Esophagus squamous epithelium (tissue), 5 donors: ENCODE results near the gene ADGRG7. TPM values are rescaled to one million over a fixed set of nuclear protein-coding genes. Genes with fewer than 3 reads are reported as not detected.

Experiments used
- DNase-seq: peaks from one replicate; lab custom pipeline; 2025; lab: John Stamatoyannopoulos, UW
- H3K27ac ChIP-seq, 4 donors: fragments of 200-600 bp; sonication (generic); one replicate each; pipeline ENCODE4 v1.5.1; 2016 to 2019; ENCODE audit warnings: mild to moderate bottlenecking in 1 of 4
- H3K27me3 ChIP-seq, 4 donors: fragments of 200-600 bp; sonication (generic); 1 replicate in 3 of 4; 2 replicates in 1 of 4; pipeline versions ENCODE4 v1.5.1 to v1.6.0; 2017 to 2021; ENCODE audit warnings: antibody characterized with exemption in 1 of 4
- H3K36me3 ChIP-seq, 3 donors: fragments of 200-600 bp; sonication (generic); one replicate each; pipeline ENCODE4 v1.5.1; 2016 to 2019
- H3K4me1 ChIP-seq, 3 donors: fragments of 200-600 bp; sonication (generic); one replicate each; pipeline ENCODE4 v1.5.1; 2017 to 2019
- H3K4me3 ChIP-seq, 4 donors: fragments of 200-600 bp; sonication (generic); 1 replicate in 3 of 4; 2 replicates in 1 of 4; pipeline ENCODE4 v1.5.1; 2016 to 2019; ENCODE audit warnings: mild to moderate bottlenecking in 2 of 4, moderate library complexity in 1 of 4
- H3K9me3 ChIP-seq, 3 donors: fragments of 200-600 bp; sonication (generic); one replicate each; pipeline ENCODE4 v1.5.1; 2016 to 2019
- POLR2A ChIP-seq, 4 donors: fragments of 450-650 bp; IDR thresholded peaks; one replicate each; pipeline ENCODE4 v1.6.1; 2017; ENCODE audit warnings: antibody characterized with exemption in 4 of 4, mild to moderate bottlenecking in 4 of 4, moderate library complexity in 3 of 4
- WGBS, 2 donors: methylation state at CpG; one replicate each; pipeline ENCODE4 v1.1.5; 2018; 5-methylcytosine and 5-hydroxymethylcytosine counted together
- intact Hi-C: fragments of 100-400 bp; cut with DNase I; formaldehyde crosslinking; loops from one replicate; pipeline ENCODE4 v1.15.0; 2022
- total RNA-seq, 4 donors: library from RNA; depleted of rRNA; stranded (reverse); fragments of >200 nt; gene quantifications; one replicate each; pipeline ENCODE4 v1.1.0, GENCODE V29; 2016
- TF ChIP-seq, protein P1 (sequence below), 6 experiments: fragments of 450-650 bp in 4 of 6; fragments of 200-600 bp in 2 of 6; sonication (generic) in 2 of 6; IDR thresholded peaks; one replicate each; pipeline ENCODE4 v1.5.1; 2016 to 2019; ENCODE audit warnings: antibody characterized with exemption in 6 of 6, mild to moderate bottlenecking in 4 of 6, moderate library complexity in 4 of 6
- donor health status: DM: yes; HTN: yes; CAD: no.

Gene ADGRG7
- total RNA-seq, 4 donors from 2014 or later, result not detected

DNA sequence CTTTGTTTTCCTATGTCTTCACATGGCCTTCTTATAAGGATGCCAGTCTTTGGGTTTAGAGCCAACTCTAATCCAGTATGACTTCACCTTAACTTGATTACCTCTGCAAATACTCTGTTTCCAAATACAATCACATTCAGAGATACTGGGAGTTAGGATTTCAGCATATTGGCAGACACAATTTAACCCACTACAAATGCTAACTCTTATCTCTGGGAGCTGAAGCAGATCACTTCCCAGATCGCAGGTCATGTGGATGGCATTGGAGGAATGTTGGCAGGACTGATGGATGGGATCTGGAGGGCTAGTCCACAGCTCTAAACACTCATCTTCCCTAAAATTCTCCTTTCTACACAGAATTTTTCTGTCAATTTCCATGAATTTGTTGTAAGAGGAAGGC is 46.2 kb upstream of the ADGRG7 start:
- intact Hi-C loops, result no loop called here
- no peak for DNase-seq
- no peak overlapping the region for H3K27ac ChIP-seq
- peaks cover 4 to 27% (median 10%) of the 10 kb centered on the region in 3 donors for H3K4me1 ChIP-seq
- 80% methylated on average over 1 of the region's 1 CpG; no CpG with 5 or more reads in 1 of the 2 donors for WGBS, 2 donors
- H3K27me3 ChIP-seq, result no peaks in the 10 kb centered on the region
- TF ChIP-seq, protein P1, sequence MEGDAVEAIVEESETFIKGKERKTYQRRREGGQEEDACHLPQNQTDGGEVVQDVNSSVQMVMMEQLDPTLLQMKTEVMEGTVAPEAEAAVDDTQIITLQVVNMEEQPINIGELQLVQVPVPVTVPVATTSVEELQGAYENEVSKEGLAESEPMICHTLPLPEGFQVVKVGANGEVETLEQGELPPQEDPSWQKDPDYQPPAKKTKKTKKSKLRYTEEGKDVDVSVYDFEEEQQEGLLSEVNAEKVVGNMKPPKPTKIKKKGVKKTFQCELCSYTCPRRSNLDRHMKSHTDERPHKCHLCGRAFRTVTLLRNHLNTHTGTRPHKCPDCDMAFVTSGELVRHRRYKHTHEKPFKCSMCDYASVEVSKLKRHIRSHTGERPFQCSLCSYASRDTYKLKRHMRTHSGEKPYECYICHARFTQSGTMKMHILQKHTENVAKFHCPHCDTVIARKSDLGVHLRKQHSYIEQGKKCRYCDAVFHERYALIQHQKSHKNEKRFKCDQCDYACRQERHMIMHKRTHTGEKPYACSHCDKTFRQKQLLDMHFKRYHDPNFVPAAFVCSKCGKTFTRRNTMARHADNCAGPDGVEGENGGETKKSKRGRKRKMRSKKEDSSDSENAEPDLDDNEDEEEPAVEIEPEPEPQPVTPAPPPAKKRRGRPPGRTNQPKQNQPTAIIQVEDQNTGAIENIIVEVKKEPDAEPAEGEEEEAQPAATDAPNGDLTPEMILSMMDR (IDR thresholded peaks at IDR 0.05), result no peak
- TF ChIP-seq POLR2A (IDR thresholded peaks at IDR 0.05), result no peak
- no peak overlapping the region for H3K4me3 ChIP-seq
- no peaks in the 10 kb centered on the region for H3K36me3 ChIP-seq
- H3K9me3 ChIP-seq, result no peaks in the 10 kb centered on the region

DNA sequence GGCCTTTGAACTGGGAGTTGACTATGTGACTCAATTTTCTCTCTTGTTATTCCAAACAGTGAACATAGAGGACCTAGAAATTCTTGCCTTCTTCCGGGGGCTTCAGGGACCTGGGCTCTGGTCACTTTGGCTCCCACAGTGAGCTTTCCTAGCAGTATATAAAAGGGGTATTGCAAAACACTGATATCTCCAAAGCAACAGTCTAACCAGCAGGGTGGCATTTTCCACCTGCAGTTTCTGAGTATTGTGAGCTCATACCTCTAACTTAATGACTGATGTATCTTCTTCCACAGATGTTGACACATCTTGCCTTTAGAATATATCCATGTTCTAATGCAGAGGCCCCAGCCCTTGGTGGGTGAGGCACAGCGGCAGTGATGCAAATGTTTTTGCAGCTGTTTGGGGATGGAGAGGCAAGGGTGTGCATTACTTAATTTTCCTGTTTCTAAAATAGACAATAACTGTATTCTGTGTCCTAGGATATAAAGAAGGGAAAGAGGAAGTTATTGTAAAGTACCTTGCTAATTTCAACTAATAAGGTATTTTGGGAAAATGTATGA is 45.7 kb upstream of the ADGRG7 start:
- WGBS, 2 donors, result 86 to 91% methylated on average over 1 to 2 of the region's 2 CpGs
- DNase-seq, result no peak
- intact Hi-C loops, result no loop called here
- H3K4me1 ChIP-seq, result peaks cover 4 to 27% (median 10%) of the 10 kb centered on the region in 3 donors
- no peak overlapping the region for H3K27ac ChIP-seq
- H3K36me3 ChIP-seq, result peaks cover 0 to under 1% (median 0%) of the 10 kb centered on the region in 3 donors
- no peak overlapping the region for H3K4me3 ChIP-seq
- H3K9me3 ChIP-seq, result no peaks in the 10 kb centered on the region
- H3K27me3 ChIP-seq, result no peaks in the 10 kb centered on the region
- TF ChIP-seq, protein P1 (IDR thresholded peaks at IDR 0.05), result no peak
- TF ChIP-seq POLR2A (IDR thresholded peaks at IDR 0.05), result no peak

DNA sequence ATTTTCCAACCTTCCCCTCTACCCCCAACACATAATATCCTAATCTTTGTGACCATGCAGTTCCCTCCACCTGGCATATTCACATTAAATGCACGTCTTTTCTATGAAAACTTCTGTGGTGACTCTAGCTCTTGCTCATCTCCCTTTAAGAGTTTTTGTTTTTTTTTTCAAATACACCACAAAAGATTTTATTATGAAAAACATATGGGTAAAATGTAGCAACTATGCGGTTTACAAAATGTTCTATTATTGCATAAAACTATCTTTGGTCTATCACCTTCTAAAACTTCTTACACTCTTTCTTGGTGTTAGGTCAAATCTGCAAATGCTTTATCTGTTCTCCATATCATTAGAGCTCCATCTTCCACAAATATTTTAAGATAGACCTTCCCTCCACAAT is 38.6 kb upstream of the ADGRG7 start:
- 79 to 92% methylated on average over 2 of the region's 2 CpGs for WGBS, 2 donors

DNA sequence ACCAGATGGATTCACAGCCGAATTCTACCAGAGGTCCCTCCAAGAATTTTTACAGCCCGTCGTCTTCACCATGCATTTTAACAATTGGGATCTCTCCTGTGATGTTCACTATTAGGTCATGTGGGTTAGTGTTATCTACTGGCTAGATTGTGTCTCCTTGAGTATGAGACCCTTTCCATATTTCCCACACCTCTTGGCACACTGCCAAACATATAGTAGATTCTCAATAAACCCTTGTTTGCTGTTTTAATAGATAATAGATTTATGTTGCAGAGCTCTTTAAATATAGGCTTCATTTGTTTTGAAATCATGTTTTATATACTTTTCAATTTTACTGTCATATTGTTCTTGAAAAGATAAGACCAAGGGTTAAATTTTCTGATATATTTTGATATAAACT is 34.9 kb upstream of the ADGRG7 start:
- Histone ChIP-seq H3K4me3 (no peak overlapping the region), H3K27ac (no peak overlapping the region), H3K36me3 (peaks cover 0 to 10% (median 0%) of the 10 kb centered on the region in 3 donors), H3K4me1 (no peaks in the 10 kb centered on the region), H3K9me3 (no peaks in the 10 kb centered on the region), H3K27me3 (no peaks in the 10 kb centered on the region)
- WGBS, 2 donors, result 86 to 98% methylated on average over 3 of the region's 3 CpGs
- no peak for DNase-seq
- no peak for TF ChIP-seq POLR2A (IDR thresholded peaks at IDR 0.05)
- TF ChIP-seq, protein P1 (IDR thresholded peaks at IDR 0.05), result no peak
- intact Hi-C loops, result no loop called here

More for the DNA sequence above, 38.6 kb upstream of the ADGRG7 start:
- Histone ChIP-seq H3K27me3 (no peaks in the 10 kb centered on the region), H3K4me3 (no peak overlapping the region), H3K4me1 (no peaks in the 10 kb centered on the region), H3K36me3 (peaks cover 0 to 14% (median 0%) of the 10 kb centered on the region in 3 donors), H3K27ac (no peak overlapping the region), H3K9me3 (no peaks in the 10 kb centered on the region)
- DNase-seq, result no peak
- TF ChIP-seq, protein P1 (IDR thresholded peaks at IDR 0.05), result no peak
- no peak for TF ChIP-seq POLR2A (IDR thresholded peaks at IDR 0.05)
- intact Hi-C loops, result no loop called here

DNA sequence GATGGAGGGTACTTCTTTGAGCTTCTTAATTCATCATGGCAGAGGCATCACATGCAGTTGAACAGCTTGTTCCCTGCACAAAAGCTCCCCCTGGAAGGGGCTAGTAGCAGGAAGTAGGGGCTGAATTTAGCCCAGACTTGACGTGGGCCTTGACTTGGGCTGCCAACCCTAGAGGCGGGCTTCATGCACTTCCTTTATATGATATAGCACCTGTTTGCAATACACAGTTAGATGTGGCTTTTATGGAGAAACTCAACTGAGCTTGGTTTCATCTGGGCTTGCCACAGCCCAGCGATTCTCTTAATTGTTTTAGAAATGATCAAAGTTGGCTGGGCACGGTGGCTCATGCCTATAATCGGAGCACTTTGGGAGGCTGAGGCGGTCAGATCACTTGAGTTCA is 33.7 kb upstream of the ADGRG7 start:
- H3K36me3 ChIP-seq, result no peaks in the 10 kb centered on the region
- H3K27ac ChIP-seq, result no peak overlapping the region
- no peak overlapping the region for H3K4me3 ChIP-seq
- intact Hi-C loops, result no loop called here
- WGBS, 2 donors, result 92 to 95% methylated on average over 5 to 6 of the region's 6 CpGs
- DNase-seq, result no peak
- no peaks in the 10 kb centered on the region for H3K9me3 ChIP-seq
- no peaks in the 10 kb centered on the region for H3K27me3 ChIP-seq
- TF ChIP-seq, protein P1 (IDR thresholded peaks at IDR 0.05), result no peak
- no peak for TF ChIP-seq POLR2A (IDR thresholded peaks at IDR 0.05)
- no peaks in the 10 kb centered on the region for H3K4me1 ChIP-seq
